Body of pancreas (tissue), 4 donors: Measurements from ENCODE around the gene TMEFF2.

ENCODE experiments used
- CTCF ChIP-seq, 7 experiments: fragments of 450-650 bp in 4 of 7; fragments of 200-600 bp in 3 of 7; sonication (generic) in 3 of 7; IDR thresholded peaks; one replicate each; pipeline ENCODE4 v1.5.1; 2016 to 2019; ENCODE audit warnings: antibody characterized with exemption in 7 of 7
- POLR2A ChIP-seq, 3 donors: fragments of 450-650 bp; IDR thresholded peaks; one replicate each; pipeline ENCODE4 v1.6.1; 2016; ENCODE audit warnings: antibody characterized with exemption in 3 of 3, mild to moderate bottlenecking in 2 of 3

GRCh38 chr2:192023006-192023405, 171.7 kb downstream of the TMEFF2 start:
- TF ChIP-seq POLR2A (IDR thresholded peaks at IDR 0.05) (no peak), CTCF (IDR thresholded peaks at IDR 0.05) (no peak)
